ENCODE data around the gene CDC42EP5.
"Not testable (repeated sequence)": the region's sequence is repeated elsewhere in the genome, so short reads cannot be mapped to it uniquely, and the experiment has no call there.

Gene CDC42EP5

GRCh38 chr19:54502518-54503048 lies 29.5 kb upstream of the CDC42EP5 start, which contains the start of gene LAIR2:
TSS of gene LAIR2 (plus strand) at chr19:54502831. CDS start at chr19:54502919, 88 bp downstream.
- no peaks in the 10 kb centered on the region for H3K4me1 ChIP-seq
- DNase-seq (ENCODE audit: low spot score in 2 of 2): no peak
- H3K4me3 ChIP-seq: no peak within 1 kb of the TSS
- H3K9me3 ChIP-seq: no peaks in the 10 kb centered on the region
- H3K27me3 ChIP-seq (ENCODE audit: low read depth): no peaks in the 10 kb centered on the region; the same call in 1 of the 2 replicates
- H3K36me3 ChIP-seq (replicated peaks): no peaks in the 10 kb centered on the region
- in situ Hi-C loops (cut with MboI; ENCODE audit: low sequenced_read_pairs): no loop called here

GRCh38 chr19:54498451-54498772 lies 25.3 kb upstream of the CDC42EP5 start:
- H3K9me3 ChIP-seq; H3K4me1 ChIP-seq; H3K27me3 ChIP-seq (ENCODE audit: low read depth); in situ Hi-C loops (cut with MboI; ENCODE audit: low sequenced_read_pairs); H3K4me3 ChIP-seq; DNase-seq (ENCODE audit: low spot score in 2 of 2); H3K36me3 ChIP-seq (replicated peaks): not testable (repeated sequence)

- DNase-seq (ENCODE audit: low spot score in 2 of 2); H3K36me3 ChIP-seq (replicated peaks); H3K4me1 ChIP-seq; H3K4me3 ChIP-seq; in situ Hi-C loops (cut with MboI; ENCODE audit: low sequenced_read_pairs); H3K9me3 ChIP-seq; H3K27me3 ChIP-seq (ENCODE audit: low read depth): not testable (repeated sequence)
Measured at GRCh38 chr19:54497747-54498450, 24.8 kb upstream of the CDC42EP5 start.

DNA sequence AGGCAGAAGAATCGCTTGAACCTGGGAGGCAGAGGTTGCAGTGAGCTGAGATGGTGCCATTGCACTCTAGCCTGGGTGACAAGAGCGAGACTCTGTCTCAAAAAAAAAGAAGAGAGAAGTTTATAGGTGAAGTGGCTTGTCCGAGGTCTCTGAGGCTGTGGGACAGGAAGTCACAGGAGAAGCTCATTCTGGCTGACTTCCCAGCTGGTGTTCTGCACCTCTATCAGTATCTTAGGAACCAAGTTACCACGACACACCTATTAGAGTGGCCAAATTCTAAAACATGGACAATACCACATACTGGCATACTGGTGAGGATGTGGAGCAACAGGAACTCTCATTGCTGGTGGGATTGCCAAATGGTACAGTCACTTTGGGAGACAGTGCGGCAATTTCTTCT lies 22.2 kb upstream of the CDC42EP5 start:
- DNase-seq (ENCODE audit: low spot score in 2 of 2): not testable (repeated sequence)

GRCh38 chr19:54493967-54494585 lies 21.0 kb upstream of the CDC42EP5 start:
- Histone ChIP-seq H3K9me3 (no peaks in the 10 kb centered on the region), H3K4me3 (no peak overlapping the region), H3K4me1 (no peaks in the 10 kb centered on the region), H3K27me3 (ENCODE audit: low read depth) (no peaks in the 10 kb centered on the region), H3K36me3 (replicated peaks) (no peaks in the 10 kb centered on the region)
- in situ Hi-C loops (cut with MboI; ENCODE audit: low sequenced_read_pairs): no loop called here
- no peak for DNase-seq (ENCODE audit: low spot score in 2 of 2)

More for the DNA sequence above, 22.2 kb upstream of the CDC42EP5 start:
- H3K4me1 ChIP-seq; H3K4me3 ChIP-seq; H3K27me3 ChIP-seq (ENCODE audit: low read depth); H3K36me3 ChIP-seq (replicated peaks); in situ Hi-C loops (cut with MboI; ENCODE audit: low sequenced_read_pairs); H3K9me3 ChIP-seq: not testable (repeated sequence)

DNA sequence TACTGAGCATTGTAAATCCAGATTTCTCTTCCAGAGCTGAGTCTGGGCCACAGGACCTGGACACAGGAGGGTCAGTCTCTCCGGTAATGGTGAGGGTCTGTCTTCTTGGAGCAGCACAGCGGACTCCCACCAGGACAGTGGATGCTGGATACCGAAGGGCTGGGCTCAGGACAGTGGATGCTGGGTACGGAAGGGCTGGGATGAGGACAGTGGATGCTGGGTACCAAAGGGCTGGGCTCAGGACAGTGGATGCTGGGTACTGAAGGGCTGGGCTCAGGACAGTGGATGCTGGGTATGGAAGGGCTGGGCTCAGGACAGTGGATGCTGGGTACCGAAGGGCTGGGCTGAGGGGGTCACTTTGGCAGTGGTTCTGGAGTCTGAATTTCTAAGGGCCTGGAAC lies 20.0 kb upstream of the CDC42EP5 start:
- DNase-seq (ENCODE audit: low spot score in 2 of 2); H3K27me3 ChIP-seq (ENCODE audit: low read depth); H3K4me1 ChIP-seq; in situ Hi-C loops (cut with MboI; ENCODE audit: low sequenced_read_pairs); H3K9me3 ChIP-seq; H3K4me3 ChIP-seq; H3K36me3 ChIP-seq (replicated peaks): not testable (repeated sequence)

DNA sequence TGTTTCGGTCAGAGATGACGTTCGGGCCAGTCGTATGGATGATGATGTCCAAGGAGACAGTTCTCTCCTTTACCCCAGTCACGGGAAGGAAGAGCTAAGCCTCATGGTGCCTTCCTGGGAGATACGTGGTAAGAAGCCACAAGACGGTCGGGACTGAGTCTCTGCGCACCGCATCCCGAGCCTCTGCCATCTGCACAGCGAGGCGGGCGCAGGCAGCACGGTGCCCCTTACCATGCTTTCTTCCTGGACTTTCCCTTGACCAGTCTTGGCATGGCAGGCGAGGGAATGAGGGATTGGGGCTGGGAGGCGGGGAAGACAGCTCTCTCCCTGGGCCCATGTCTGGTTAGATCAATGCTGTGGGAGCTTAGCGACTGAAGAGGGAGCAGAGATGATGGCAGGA lies 19.5 kb upstream of the CDC42EP5 start:
- in situ Hi-C loops (cut with MboI; ENCODE audit: low sequenced_read_pairs): no loop called here
- H3K9me3 ChIP-seq: no peaks in the 10 kb centered on the region

DNA sequence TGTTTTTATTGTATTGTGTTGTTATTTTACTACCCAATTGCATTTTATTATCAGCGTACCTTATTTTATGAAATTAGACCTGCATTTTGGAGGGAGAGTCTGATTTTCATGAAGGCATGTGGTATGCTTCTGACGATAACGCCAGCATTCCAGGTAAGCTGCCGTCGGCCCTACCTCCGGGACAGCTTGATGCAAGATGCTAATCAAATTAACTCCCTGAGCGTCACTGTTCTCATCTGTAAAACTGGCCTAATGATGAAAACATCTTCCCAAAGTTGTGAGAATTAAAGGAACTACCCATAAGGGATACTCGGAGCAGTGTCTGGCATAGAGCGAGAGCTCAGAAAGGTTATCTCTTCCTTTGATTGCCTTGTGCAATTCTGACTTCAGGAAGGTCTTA lies 16.7 kb upstream of the CDC42EP5 start:
- H3K27me3 ChIP-seq (ENCODE audit: low read depth): no peaks in the 10 kb centered on the region; the same call in 1 of the 2 replicates
- H3K36me3 ChIP-seq (replicated peaks): no peaks in the 10 kb centered on the region
- in situ Hi-C loops (cut with MboI; ENCODE audit: low sequenced_read_pairs): no loop called here
- DNase-seq (ENCODE audit: low spot score in 2 of 2): no peak
- no peaks in the 10 kb centered on the region for H3K9me3 ChIP-seq
- no peaks in the 10 kb centered on the region for H3K4me1 ChIP-seq
- H3K4me3 ChIP-seq: no peak overlapping the region

More for the DNA sequence above, 19.5 kb upstream of the CDC42EP5 start:
- H3K27me3 ChIP-seq (ENCODE audit: low read depth): no peaks in the 10 kb centered on the region; the same call in 1 of the 2 replicates
- H3K4me1 ChIP-seq: no peaks in the 10 kb centered on the region
- no peaks in the 10 kb centered on the region for H3K36me3 ChIP-seq (replicated peaks)
- H3K4me3 ChIP-seq: no peak overlapping the region
- no peak for DNase-seq (ENCODE audit: low spot score in 2 of 2)

- H3K9me3 ChIP-seq: no peaks in the 10 kb centered on the region
- DNase-seq (ENCODE audit: low spot score in 2 of 2): no peak
- H3K27me3 ChIP-seq (ENCODE audit: low read depth): no peaks in the 10 kb centered on the region; the same call in 1 of the 2 replicates
- no peaks in the 10 kb centered on the region for H3K4me1 ChIP-seq
- H3K36me3 ChIP-seq (replicated peaks): no peaks in the 10 kb centered on the region
- in situ Hi-C loops (cut with MboI; ENCODE audit: low sequenced_read_pairs): no loop called here
- no peak overlapping the region for H3K4me3 ChIP-seq
Measured at GRCh38 chr19:54489341-54489740, 16.2 kb upstream of the CDC42EP5 start.

DNA sequence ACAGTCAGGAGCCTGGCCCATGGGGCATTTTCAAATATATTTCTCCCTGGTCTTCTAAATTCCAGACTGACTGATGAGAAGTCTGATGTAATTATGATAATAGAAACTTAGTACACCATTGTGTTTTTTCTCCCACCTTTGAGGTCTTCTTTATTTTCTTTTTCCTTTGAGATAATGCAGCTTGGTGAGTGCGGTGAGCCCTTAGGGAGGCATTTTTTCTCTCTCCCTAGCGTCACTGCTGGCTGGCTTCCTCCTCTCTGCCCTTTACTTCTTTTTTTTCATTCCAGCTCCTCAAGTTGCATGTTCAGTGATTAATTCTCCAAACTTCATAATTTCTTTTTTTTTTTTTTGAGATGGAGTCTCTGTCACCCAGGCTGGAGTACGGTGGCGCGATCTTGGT lies 12.8 kb upstream of the CDC42EP5 start:
- H3K4me1 ChIP-seq: no peaks in the 10 kb centered on the region
- in situ Hi-C loops (cut with MboI; ENCODE audit: low sequenced_read_pairs): no loop called here
- no peak for DNase-seq (ENCODE audit: low spot score in 2 of 2)

GRCh38 chr19:54484451-54484850 lies 11.4 kb upstream of the CDC42EP5 start:
- DNase-seq (ENCODE audit: low spot score in 2 of 2): no peak
- in situ Hi-C loops (cut with MboI; ENCODE audit: low sequenced_read_pairs): no loop called here

More for the DNA sequence above, 12.8 kb upstream of the CDC42EP5 start:
- Histone ChIP-seq H3K4me3 (no peak overlapping the region), H3K36me3 (replicated peaks) (no peaks in the 10 kb centered on the region), H3K27me3 (ENCODE audit: low read depth) (no peaks in the 10 kb centered on the region; the same call in 1 of the 2 replicates), H3K9me3 (no peaks in the 10 kb centered on the region)

GRCh38 chr19:54482889-54483288 lies 9.8 kb upstream of the CDC42EP5 start:
- DNase-seq (ENCODE audit: low spot score in 2 of 2): no peak
- H3K4me1 ChIP-seq: no peaks in the 10 kb centered on the region
- no peak overlapping the region for H3K4me3 ChIP-seq
- in situ Hi-C loops (cut with MboI; ENCODE audit: low sequenced_read_pairs): no loop called here
- H3K9me3 ChIP-seq: no peaks in the 10 kb centered on the region
- H3K27me3 ChIP-seq (ENCODE audit: low read depth): peaks cover 3% of the 10 kb centered on the region; the same call in 1 of the 2 replicates
- no peaks in the 10 kb centered on the region for H3K36me3 ChIP-seq (replicated peaks)

More at GRCh38 chr19:54484451-54484850, 11.4 kb upstream of the CDC42EP5 start:
- Histone ChIP-seq H3K4me1 (no peaks in the 10 kb centered on the region), H3K36me3 (replicated peaks) (no peaks in the 10 kb centered on the region), H3K9me3 (no peaks in the 10 kb centered on the region), H3K27me3 (ENCODE audit: low read depth) (peaks cover 3% of the 10 kb centered on the region; the same call in 1 of the 2 replicates), H3K4me3 (no peak overlapping the region)

DNA sequence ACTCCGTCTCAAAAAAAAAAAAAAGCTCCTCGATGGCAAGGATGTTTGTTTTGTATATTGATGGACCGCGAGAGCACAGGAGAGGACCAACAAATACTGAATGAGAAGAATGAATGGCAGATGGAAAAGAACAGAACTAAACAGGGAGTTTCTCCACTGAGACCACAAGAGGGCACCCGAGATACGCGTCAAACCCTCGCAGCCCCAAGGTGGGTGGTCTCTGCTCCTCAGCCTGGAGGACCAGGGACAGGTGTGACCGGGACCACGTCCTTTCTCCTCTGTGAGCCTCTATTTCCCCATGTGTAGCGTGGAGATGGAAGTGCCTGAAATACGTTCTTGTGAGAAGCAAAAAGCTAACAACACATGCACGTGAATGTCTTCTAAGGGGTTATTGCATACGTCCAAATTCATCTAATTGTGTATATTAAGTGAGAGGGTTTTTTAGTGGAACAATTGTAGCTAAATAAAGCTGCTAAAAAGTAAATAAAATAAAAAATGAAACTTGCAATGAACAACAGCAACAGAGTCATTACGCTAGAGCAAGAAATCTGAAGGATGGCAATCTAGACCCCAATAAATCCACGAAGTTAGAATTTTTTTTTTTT lies 8.3 kb upstream of the CDC42EP5 start:
- H3K9me3 ChIP-seq: no peaks in the 10 kb centered on the region
- peaks cover 3% of the 10 kb centered on the region; the same call in 1 of the 2 replicates for H3K27me3 ChIP-seq (ENCODE audit: low read depth)
- in situ Hi-C loops (cut with MboI; ENCODE audit: low sequenced_read_pairs): no loop called here
- H3K4me3 ChIP-seq: no peak overlapping the region
- DNase-seq (ENCODE audit: low spot score in 2 of 2): peak; percentile 45 to 70
- no peaks in the 10 kb centered on the region for H3K4me1 ChIP-seq
- H3K36me3 ChIP-seq (replicated peaks): no peaks in the 10 kb centered on the region

- no peak for DNase-seq (ENCODE audit: low spot score in 2 of 2)
- Histone ChIP-seq H3K4me1 (no peaks in the 10 kb centered on the region), H3K4me3 (no peak overlapping the region), H3K27me3 (ENCODE audit: low read depth) (peaks cover 3% of the 10 kb centered on the region; the same call in 1 of the 2 replicates), H3K9me3 (no peaks in the 10 kb centered on the region), H3K36me3 (replicated peaks) (no peaks in the 10 kb centered on the region)
- in situ Hi-C loops (cut with MboI; ENCODE audit: low sequenced_read_pairs): no loop called here
Measured at GRCh38 chr19:54480051-54480450, 7.0 kb upstream of the CDC42EP5 start.
